ENCODE data around the gene CDC42BPB.
"Not testable (repeated sequence)": the region's sequence is repeated elsewhere in the genome, so short reads cannot be mapped to it uniquely, and the experiment has no call there.

The CDC42BPB gene

DNA sequence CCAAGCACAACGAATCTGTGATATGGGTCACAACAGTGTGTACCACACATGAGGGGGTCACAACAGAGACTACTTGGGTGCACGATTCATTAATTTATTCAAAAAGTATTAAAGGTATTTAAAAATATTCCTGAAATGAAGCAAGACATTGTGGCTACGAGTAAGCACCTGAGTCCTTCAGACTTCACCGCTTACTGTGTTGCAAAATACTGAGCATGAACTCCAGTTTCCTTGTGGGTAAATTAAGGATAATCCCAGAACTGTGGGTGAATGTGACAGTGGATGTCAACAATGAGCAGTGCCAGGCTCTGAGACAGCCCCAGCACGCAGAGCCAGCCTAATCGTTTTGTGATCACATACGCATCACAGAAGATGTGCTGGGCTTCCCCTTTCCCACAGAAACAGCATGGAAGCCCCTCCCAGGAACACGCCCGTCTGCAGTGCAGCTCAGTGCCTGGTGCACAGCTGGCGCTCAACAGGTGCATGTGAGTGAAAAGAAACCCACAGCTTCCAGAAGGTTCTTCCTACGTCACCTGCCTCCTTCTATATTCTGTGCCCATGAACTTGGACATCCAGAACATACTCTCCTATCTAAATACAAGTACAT lies 29.1 kb downstream of the CDC42BPB start:
- no peak overlapping the region for H3K4me2 ChIP-seq (ENCODE audit: low read length)
- H3K9me2 ChIP-seq (replicated peaks; ENCODE audit: control insufficient read depth, low read length): no peaks in the 10 kb centered on the region
- no peaks in the 10 kb centered on the region for H3K79me2 ChIP-seq (ENCODE audit: control insufficient read depth, low read length)
- no peaks in the 10 kb centered on the region for H3F3A ChIP-seq (ENCODE audit: control insufficient read depth, insufficient read depth)
- no peaks in the 10 kb centered on the region for H3K9me3 ChIP-seq (ENCODE audit: control insufficient read depth, insufficient read depth, low read length)
- H3K36me3 ChIP-seq (ENCODE audit: control insufficient read depth, low read length): no peaks in the 10 kb centered on the region
- no peak overlapping the region for H3K27ac ChIP-seq (ENCODE audit: low read depth, low read length)
- H3K4me3 ChIP-seq (ENCODE audit: low read length): no peak overlapping the region
- peaks cover 7% of the 10 kb centered on the region; the same call in 1 of the 2 replicates for H3K27me3 ChIP-seq (ENCODE audit: control insufficient read depth, low read length)
- no peak for TF ChIP-seq EZH2phosphoT487 (IDR thresholded peaks at IDR 0.05; ENCODE audit: borderline replicate concordance, low read length)
- TF ChIP-seq, protein P1, sequence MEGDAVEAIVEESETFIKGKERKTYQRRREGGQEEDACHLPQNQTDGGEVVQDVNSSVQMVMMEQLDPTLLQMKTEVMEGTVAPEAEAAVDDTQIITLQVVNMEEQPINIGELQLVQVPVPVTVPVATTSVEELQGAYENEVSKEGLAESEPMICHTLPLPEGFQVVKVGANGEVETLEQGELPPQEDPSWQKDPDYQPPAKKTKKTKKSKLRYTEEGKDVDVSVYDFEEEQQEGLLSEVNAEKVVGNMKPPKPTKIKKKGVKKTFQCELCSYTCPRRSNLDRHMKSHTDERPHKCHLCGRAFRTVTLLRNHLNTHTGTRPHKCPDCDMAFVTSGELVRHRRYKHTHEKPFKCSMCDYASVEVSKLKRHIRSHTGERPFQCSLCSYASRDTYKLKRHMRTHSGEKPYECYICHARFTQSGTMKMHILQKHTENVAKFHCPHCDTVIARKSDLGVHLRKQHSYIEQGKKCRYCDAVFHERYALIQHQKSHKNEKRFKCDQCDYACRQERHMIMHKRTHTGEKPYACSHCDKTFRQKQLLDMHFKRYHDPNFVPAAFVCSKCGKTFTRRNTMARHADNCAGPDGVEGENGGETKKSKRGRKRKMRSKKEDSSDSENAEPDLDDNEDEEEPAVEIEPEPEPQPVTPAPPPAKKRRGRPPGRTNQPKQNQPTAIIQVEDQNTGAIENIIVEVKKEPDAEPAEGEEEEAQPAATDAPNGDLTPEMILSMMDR (IDR thresholded peaks at IDR 0.05; ENCODE audit: low read depth, low read length, poor library complexity, severe bottlenecking): no peak
- 0 out of 2 replicates have a peak, but pooled peaks cover 5% of the 10 kb centered on the region for H3K4me1 ChIP-seq (ENCODE audit: control insufficient read depth, low read length)
- no peaks in the 10 kb centered on the region for H4K20me1 ChIP-seq (ENCODE audit: control insufficient read depth, insufficient read depth, low read depth, low read length)

DNA sequence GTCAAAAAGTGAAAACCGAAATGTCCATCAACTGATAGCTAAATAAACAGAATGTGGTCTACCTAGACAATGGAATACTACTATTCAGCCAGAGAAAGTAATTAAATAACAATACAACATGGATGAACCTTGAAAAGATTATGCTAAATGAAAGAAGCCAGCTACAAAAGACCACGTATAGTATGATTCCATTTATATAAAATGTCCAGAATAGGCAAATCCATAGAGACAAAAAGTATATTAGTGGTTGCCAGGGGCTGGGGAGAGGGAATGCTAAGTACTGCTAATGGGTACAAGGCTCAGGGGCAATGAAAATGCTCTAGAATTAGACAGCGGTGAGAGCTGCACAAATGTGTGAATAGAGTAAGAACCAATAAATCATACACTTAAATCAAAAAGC lies 29.9 kb downstream of the CDC42BPB start:
- Histone ChIP-seq H3K4me2 (ENCODE audit: low read length) (no peak overlapping the region), H3K79me2 (ENCODE audit: control insufficient read depth, low read length) (no peaks in the 10 kb centered on the region), H3K4me1 (ENCODE audit: control insufficient read depth, low read length) (0 out of 2 replicates have a peak, but pooled peaks cover 5% of the 10 kb centered on the region), H3K4me3 (ENCODE audit: low read length) (no peak overlapping the region), H4K20me1 (ENCODE audit: control insufficient read depth, insufficient read depth, low read depth, low read length) (no peaks in the 10 kb centered on the region), H3K36me3 (ENCODE audit: control insufficient read depth, low read length) (no peaks in the 10 kb centered on the region), H3F3A (ENCODE audit: control insufficient read depth, insufficient read depth) (no peaks in the 10 kb centered on the region), H3K9me3 (ENCODE audit: control insufficient read depth, insufficient read depth, low read length) (no peaks in the 10 kb centered on the region), H3K27ac (ENCODE audit: low read depth, low read length) (no peak overlapping the region), H3K9me2 (replicated peaks; ENCODE audit: control insufficient read depth, low read length) (no peaks in the 10 kb centered on the region), H3K27me3 (ENCODE audit: control insufficient read depth, low read length) (peaks cover 7% of the 10 kb centered on the region; the same call in 1 of the 2 replicates)
- TF ChIP-seq, protein P1 (IDR thresholded peaks at IDR 0.05; ENCODE audit: low read depth, low read length, poor library complexity, severe bottlenecking): no peak
- TF ChIP-seq EZH2phosphoT487 (IDR thresholded peaks at IDR 0.05; ENCODE audit: borderline replicate concordance, low read length): no peak

GRCh38 chr14:103026988-103027387 lies 30.4 kb downstream of the CDC42BPB start:
- Histone ChIP-seq H4K20me1 (ENCODE audit: control insufficient read depth, insufficient read depth, low read depth, low read length) (no peaks in the 10 kb centered on the region), H3K4me3 (ENCODE audit: low read length) (no peak overlapping the region), H3K27ac (ENCODE audit: low read depth, low read length) (no peak overlapping the region), H3K4me1 (ENCODE audit: control insufficient read depth, low read length) (0 out of 2 replicates have a peak, but pooled peaks cover 5% of the 10 kb centered on the region), H3K79me2 (ENCODE audit: control insufficient read depth, low read length) (no peaks in the 10 kb centered on the region), H3K9me3 (ENCODE audit: control insufficient read depth, insufficient read depth, low read length) (no peaks in the 10 kb centered on the region), H3K9me2 (replicated peaks; ENCODE audit: control insufficient read depth, low read length) (no peaks in the 10 kb centered on the region), H3K4me2 (ENCODE audit: low read length) (no peak overlapping the region), H3K36me3 (ENCODE audit: control insufficient read depth, low read length) (no peaks in the 10 kb centered on the region), H3F3A (ENCODE audit: control insufficient read depth, insufficient read depth) (no peaks in the 10 kb centered on the region), H3K27me3 (ENCODE audit: control insufficient read depth, low read length) (peaks cover 7% of the 10 kb centered on the region; the same call in 1 of the 2 replicates)
- TF ChIP-seq, protein P1 (IDR thresholded peaks at IDR 0.05; ENCODE audit: low read depth, low read length, poor library complexity, severe bottlenecking): no peak
- TF ChIP-seq EZH2phosphoT487 (IDR thresholded peaks at IDR 0.05; ENCODE audit: borderline replicate concordance, low read length): no peak

GRCh38 chr14:103026196-103026595 lies 31.2 kb downstream of the CDC42BPB start:
- H3K9me3 ChIP-seq (ENCODE audit: control insufficient read depth, insufficient read depth, low read length); H3K4me1 ChIP-seq (ENCODE audit: control insufficient read depth, low read length); H3K79me2 ChIP-seq (ENCODE audit: control insufficient read depth, low read length); H3F3A ChIP-seq (ENCODE audit: control insufficient read depth, insufficient read depth); H4K20me1 ChIP-seq (ENCODE audit: control insufficient read depth, insufficient read depth, low read depth, low read length); H3K27me3 ChIP-seq (ENCODE audit: control insufficient read depth, low read length); H3K4me3 ChIP-seq (ENCODE audit: low read length); H3K36me3 ChIP-seq (ENCODE audit: control insufficient read depth, low read length); H3K4me2 ChIP-seq (ENCODE audit: low read length); H3K27ac ChIP-seq (ENCODE audit: low read depth, low read length); H3K9me2 ChIP-seq (replicated peaks; ENCODE audit: control insufficient read depth, low read length): not testable (repeated sequence)

Measured in DOHH2 (cell line).